K562 (cell line): ENCODE results near the gene MBOAT2. TPM values are rescaled to one million over a fixed set of nuclear protein-coding genes. Genes with fewer than 3 reads are reported as not detected.

Source experiments
- ATAC-seq: fragments of 200-7000 bp; cut with Tn5 transposase; 3 replicates; pipeline ENCODE4 v1.9.1; 2020; ENCODE audit warnings: moderate library complexity
- BruUV-seq: library from RNA; stranded (reverse); fragments of 400-500 nt; replicated peaks from 2 replicates; lab custom pipeline; 2021; lab: Mats Ljungman, UMichigan
- CTCF ChIA-PET: fragments of 300-600 bp; formaldehyde crosslinking; extraction: SDS; loops from one replicate; lab custom pipeline; 2021; ENCODE audit warnings: low intra/inter-chr PET ratio; lab: Yijun Ruan, JAX
- POLR2A ChIA-PET: fragments of 300-600, 350-650 bp; sonication (Branson Sonifier 250); formaldehyde crosslinking; extraction: SDS; loops from one replicate; lab custom pipeline; 2021; ENCODE audit warnings: antibody characterized with exemption, inconsistent platforms; lab: Yijun Ruan, JAX
- DNase-seq, 4 experiments: peaks; one replicate each; pipeline versions ENCODE4 v3.0.0 to v3.0.0-alpha.2; 2011 to 2018; ENCODE audit warnings: low spot score in 3 of 4, mixed read lengths in 3 of 4; ENCODE audit errors: extremely low read depth in 1 of 4
- FAIRE-seq: peaks from 2 replicates; lab custom pipeline; 2011; peaks lifted over from hg19 to GRCh38; lab: Jason Lieb, UNC
- H2AFZ ChIP-seq: 2 replicates; pipeline ENCODE4 v1.6.0; 2011; ENCODE audit warnings: low read depth, low read length, control low read depth, inconsistent platforms
- H3K27ac ChIP-seq: fragments of 200-600 bp; 3 replicates; pipeline ENCODE4 v1.8.0; 2011; ENCODE audit warnings: low read depth, mild to moderate bottlenecking, control low read depth, inconsistent platforms, low read length, moderate library complexity, mixed read lengths; ENCODE audit errors: extremely low read depth
- H3K27me3 ChIP-seq, 2 experiments: fragments of 300-600 bp in 1 of 2; 2 replicates in 1 of 2; 3 replicates in 1 of 2; pipeline versions ENCODE4 v1.6.0 to v1.8.0; 2011; ENCODE audit warnings: inconsistent platforms in 2 of 2, low read length in 2 of 2, mild to moderate bottlenecking in 1 of 2, mixed read lengths in 1 of 2, moderate library complexity in 1 of 2; ENCODE audit not compliant: control insufficient read depth in 2 of 2, insufficient read depth in 2 of 2
- H3K36me3 ChIP-seq: fragments of 300-600 bp; 3 replicates; pipeline ENCODE4 v1.8.0; 2011; ENCODE audit warnings: mild to moderate bottlenecking, low read length, inconsistent platforms; ENCODE audit not compliant: control insufficient read depth, insufficient read depth
- H3K4me1 ChIP-seq, 2 experiments: fragments of 200-600 bp in 1 of 2; replicated peaks in 1 of 2; 2 replicates in 1 of 2; 3 replicates in 1 of 2; pipeline versions ENCODE4 v1.5.1 to v1.8.0; 2011; ENCODE audit warnings: inconsistent platforms in 2 of 2, low read length in 2 of 2, mild to moderate bottlenecking in 1 of 2, mixed read lengths in 1 of 2, moderate library complexity in 1 of 2; ENCODE audit not compliant: control insufficient read depth in 2 of 2, insufficient read depth in 2 of 2
- H3K4me2 ChIP-seq: 2 replicates; pipeline ENCODE4 v1.6.1; 2011; ENCODE audit warnings: low read length, control low read depth, inconsistent platforms, mixed read lengths; ENCODE audit not compliant: insufficient read depth
- H3K4me3 ChIP-seq: fragments of 200-600 bp; sonication (generic), shearing (Covaris generic); 2 replicates; pipeline ENCODE4 v1.5.1; 2016; ENCODE audit warnings: control low read depth, inconsistent platforms
- H3K79me2 ChIP-seq: fragments of 200-600 bp; 3 replicates; pipeline ENCODE4 v1.8.0; 2011; ENCODE audit warnings: low read length, inconsistent platforms; ENCODE audit not compliant: control insufficient read depth, insufficient read depth
- H3K9ac ChIP-seq, 2 experiments: 2 replicates each; pipeline versions ENCODE4 v1.6.0 to v1.6.1; 2011; ENCODE audit warnings: low read depth in 2 of 2, low read length in 2 of 2, control low read depth in 1 of 2, inconsistent platforms in 1 of 2, mild to moderate bottlenecking in 1 of 2, mixed read lengths in 1 of 2; ENCODE audit not compliant: insufficient read depth in 1 of 2
- H3K9me1 ChIP-seq: one replicate; pipeline ENCODE4 v1.6.0; 2011; ENCODE audit warnings: inconsistent platforms, mild to moderate bottlenecking, low read length, moderate library complexity; ENCODE audit not compliant: control insufficient read depth, insufficient read depth
- H3K9me3 ChIP-seq: replicated peaks from 2 replicates; pipeline ENCODE4 v1.5.1; 2011; ENCODE audit warnings: low read depth, low read length, inconsistent platforms; ENCODE audit not compliant: control insufficient read depth, insufficient read depth
- H4K20me1 ChIP-seq: replicated peaks from 2 replicates; pipeline ENCODE4 v1.6.1; 2011; ENCODE audit warnings: low read length, inconsistent platforms, mixed read lengths; ENCODE audit not compliant: control insufficient read depth, insufficient read depth
- CREB3 ChIP-seq: fragments of 450-650 bp; conservative IDR thresholded peaks from 2 replicates; pipeline ENCODE4 v1.6.1; 2016; ENCODE audit warnings: missing genetic modification characterization, low read depth, mild to moderate bottlenecking, missing compliant biosample characterization, moderate library complexity
- KLF13 ChIP-seq: fragments of 450-650 bp; IDR thresholded peaks from 2 replicates; pipeline ENCODE4 v1.6.1; 2016; ENCODE audit warnings: missing genetic modification characterization, low read depth, mild to moderate bottlenecking, missing compliant biosample characterization, moderate library complexity, borderline replicate concordance
- MIER1 ChIP-seq: fragments of 450-650 bp; IDR thresholded peaks from 2 replicates; pipeline ENCODE4 v1.6.1; 2016; ENCODE audit warnings: antibody characterized with exemption, mild to moderate bottlenecking, low read depth
- NR1H2 ChIP-seq: sonication (generic); formaldehyde crosslinking; IDR thresholded peaks from 2 replicates; pipeline ENCODE4 v1.4.0; 2020; ENCODE audit warnings: mild to moderate bottlenecking, missing genetic modification reagents
- SRSF9 ChIP-seq: fragments of 200-400 bp; formaldehyde crosslinking; IDR thresholded peaks from 2 replicates; pipeline ENCODE4 v1.6.1; 2017; ENCODE audit warnings: low read depth, low read length, borderline replicate concordance
- TCF7 ChIP-seq: sonication (generic); IDR thresholded peaks from 2 replicates; pipeline ENCODE4 v1.6.1; 2016; ENCODE audit warnings: antibody characterized with exemption, borderline replicate concordance
- ZNF512 ChIP-seq: IDR thresholded peaks from 2 replicates; pipeline ENCODE4 v1.6.1; 2016; ENCODE audit warnings: missing genetic modification characterization, missing compliant biosample characterization
- ZNF707 ChIP-seq: fragments of 250-450 bp; sonication (Bioruptor Pico); conservative IDR thresholded peaks from 2 replicates; pipeline ENCODE4 v1.8.0; 2022; ENCODE audit warnings: inconsistent platforms, mild to moderate bottlenecking, moderate library complexity
- whole genome bisulfite sequencing: fragments of 100-300 bp; shearing (Covaris generic); methylation state at CpG from one replicate; pipeline ENCODE4 v1.1.6; 2016; ENCODE audit warnings: low coverage, mixed read lengths; ENCODE audit not compliant: insufficient coverage; ENCODE audit errors: missing lambda C conversion rate; 5-methylcytosine and 5-hydroxymethylcytosine counted together
- in situ Hi-C: fragments of 300-500 bp; cut with MboI; formaldehyde crosslinking; loops from 4 replicates; pipeline ENCODE4 v1.15.0; 2018; ENCODE audit warnings: inconsistent platforms, mixed read lengths
- intact Hi-C: fragments of 100-400 bp; cut with micrococcal nuclease; formaldehyde crosslinking; loops from 2 replicates; pipeline ENCODE4 v1.14.2; 2022
- polyA plus RNA-seq, 8 experiments: library from polyadenylated mRNA; depleted of rRNA in 4 of 8; stranded (reverse) in 5 of 8; unstranded in 3 of 8; fragments of >200 nt; fragmentation: Nextera tagmentation in 2 of 8; fragmentation: Illumina TruSeq in 1 of 8; extraction: Ambion mirVana in 2 of 8; extraction: Trizol in 1 of 8; gene quantifications; 2 replicates each; pipeline versions ENCODE4 v1.2.1 to v1.2.3, GENCODE V29; 2011 to 2014; ENCODE audit warnings: inconsistent platforms in 1 of 8, missing spikeins in 1 of 8
- total RNA-seq, 7 experiments: library from RNA; depleted of rRNA in 6 of 7; stranded (reverse); fragments of >200 nt in 6 of 7; fragmentation: Illumina TruSeq in 2 of 7; extraction: Trizol in 2 of 7; gene quantifications; 2 replicates each; pipeline versions ENCODE4 v1.2.1 to v1.2.3, GENCODE V29; 2011 to 2021; ENCODE audit warnings: low replicate concordance in 1 of 7
- TF ChIP-seq, protein P1 (sequence below), 2 experiments: IDR thresholded peaks in 1 of 2; conservative IDR thresholded peaks in 1 of 2; 2 replicates each; pipeline ENCODE4 v1.6.1; 2016; ENCODE audit warnings: low read depth in 2 of 2, mild to moderate bottlenecking in 1 of 2, missing compliant biosample characterization in 1 of 2, missing genetic modification characterization in 1 of 2, moderate library complexity in 1 of 2
- TF ChIP-seq, protein P2 (sequence below): sonication (generic); formaldehyde crosslinking; IDR thresholded peaks from 2 replicates; pipeline ENCODE4 v1.8.0; 2022; ENCODE audit warnings: mild to moderate bottlenecking, missing genetic modification reagents

MBOAT2 gene
- total and polyA plus RNA-seq, 9 of the 15 experiments (the other 6 are each of a cell fraction or from before 2014, with no cell fraction given), result 8.4 to 122 (median 27.6) TPM

DNA sequence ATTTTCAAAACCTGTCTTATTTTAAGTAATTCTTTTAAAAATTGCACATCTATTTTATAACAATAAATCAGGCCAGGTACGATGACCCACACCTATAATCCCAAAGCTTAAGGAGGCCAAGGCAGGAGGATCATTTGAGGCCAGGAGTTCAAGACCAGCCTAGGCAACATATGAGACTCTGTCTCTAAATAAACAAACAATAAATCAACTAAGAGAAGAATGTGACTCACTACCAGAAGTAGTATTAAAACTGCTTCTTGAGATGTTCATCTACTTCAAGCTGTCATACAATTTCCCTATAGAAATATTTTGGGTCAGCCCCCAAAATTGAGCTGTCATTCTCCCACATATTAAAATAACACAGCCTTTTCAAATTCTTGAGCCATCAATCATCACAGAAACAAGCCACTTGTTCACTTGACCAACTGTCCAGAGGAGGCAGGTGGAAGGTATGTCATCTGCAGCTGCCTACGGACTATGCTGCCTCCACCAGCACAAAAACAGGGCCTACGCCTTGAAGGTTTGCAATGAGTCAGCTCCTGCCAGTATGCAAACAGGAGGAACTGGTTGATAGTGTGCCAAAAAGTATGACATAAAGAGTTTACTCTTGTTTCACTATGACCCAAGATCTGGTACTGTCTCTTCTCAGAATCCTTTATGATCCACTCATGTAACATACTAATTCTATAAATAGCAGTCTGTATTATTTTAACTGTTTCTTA is 199.7 kb downstream of the MBOAT2 start (continued):
- TF ChIP-seq, protein P1, sequence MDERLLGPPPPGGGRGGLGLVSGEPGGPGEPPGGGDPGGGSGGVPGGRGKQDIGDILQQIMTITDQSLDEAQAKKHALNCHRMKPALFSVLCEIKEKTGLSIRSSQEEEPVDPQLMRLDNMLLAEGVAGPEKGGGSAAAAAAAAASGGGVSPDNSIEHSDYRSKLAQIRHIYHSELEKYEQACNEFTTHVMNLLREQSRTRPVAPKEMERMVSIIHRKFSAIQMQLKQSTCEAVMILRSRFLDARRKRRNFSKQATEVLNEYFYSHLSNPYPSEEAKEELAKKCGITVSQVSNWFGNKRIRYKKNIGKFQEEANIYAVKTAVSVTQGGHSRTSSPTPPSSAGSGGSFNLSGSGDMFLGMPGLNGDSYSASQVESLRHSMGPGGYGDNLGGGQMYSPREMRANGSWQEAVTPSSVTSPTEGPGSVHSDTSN (CRISPR knock-in tag; IDR thresholded peaks at IDR 0.05; ENCODE audit: low read depth), result no peak
- TF ChIP-seq, protein P1 (tag; conservative IDR thresholded peaks at IDR 0.05; ENCODE audit: low read depth), result peak; percentile 89

GRCh38 chr2:8802741-8803140 is 200.7 kb downstream of the MBOAT2 start:
- 94% methylated on average over 3 of the region's 3 CpGs for WGBS
- no peak for FAIRE-seq
- intact Hi-C loops, result no loop called here

More at GRCh38 chr2:8802741-8803140, 200.7 kb downstream of the MBOAT2 start:
- Histone ChIP-seq H3K9ac (no peak overlapping the region), H2AFZ (no peak overlapping the region), H3K79me2 (no peaks in the 10 kb centered on the region), H3K36me3 (peaks cover 72% of the 10 kb centered on the region), H3K4me1 (peaks cover 7 to 36% of the 10 kb centered on the region in 2 experiments; a peak in 4 of 5 replicates), H3K4me3 (no peak overlapping the region), H4K20me1 (no peaks in the 10 kb centered on the region), H3K27me3 (no peaks in the 10 kb centered on the region), H3K27ac (no peak overlapping the region), H3K9me3 (no peaks in the 10 kb centered on the region), H3K4me2 (no peak overlapping the region), H3K9me1 (no peaks in the 10 kb centered on the region)
- ChIA-PET CTCF (no interaction called here), POLR2A (no interaction called here)
- ATAC-seq (no peak), DNase-seq (no peak)
- in situ Hi-C loops, result no loop called here
- TF ChIP-seq, protein P2, sequence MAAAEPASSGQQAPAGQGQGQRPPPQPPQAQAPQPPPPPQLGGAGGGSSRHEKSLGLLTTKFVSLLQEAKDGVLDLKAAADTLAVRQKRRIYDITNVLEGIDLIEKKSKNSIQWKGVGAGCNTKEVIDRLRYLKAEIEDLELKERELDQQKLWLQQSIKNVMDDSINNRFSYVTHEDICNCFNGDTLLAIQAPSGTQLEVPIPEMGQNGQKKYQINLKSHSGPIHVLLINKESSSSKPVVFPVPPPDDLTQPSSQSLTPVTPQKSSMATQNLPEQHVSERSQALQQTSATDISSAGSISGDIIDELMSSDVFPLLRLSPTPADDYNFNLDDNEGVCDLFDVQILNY (CRISPR knock-in tag), result no peak
- TF ChIP-seq ZNF707, result no peak
- no peak for TF ChIP-seq TCF7
- no peak for TF ChIP-seq SRSF9
- no peak for TF ChIP-seq MIER1
- no peak for TF ChIP-seq ZNF512 (tag)
- TF ChIP-seq KLF13 (tag), result no peak
- no peak for TF ChIP-seq CREB3 (tag)
- no peak for TF ChIP-seq NR1H2 (CRISPR knock-in tag)
- BruUV-seq, result no TSS peak
